HG03354 (cell line): ENCODE data around the gene PRKAR2B.

ENCODE experiments used
- ATAC-seq: cut with Tn5 transposase; IDR thresholded peaks from one replicate; pipeline ENCODE4 v1.9.1; 2021; ENCODE audit warnings: mild to moderate bottlenecking; ENCODE audit not compliant: unreplicated experiment, poor library complexity, severe bottlenecking

The PRKAR2B gene

GRCh38 chr7:107207459-107207858 lies 163.0 kb downstream of the PRKAR2B start:
- no peak for ATAC-seq

- no peak for ATAC-seq
Measured at GRCh38 chr7:107208024-107208521, 163.6 kb downstream of the PRKAR2B start.

DNA sequence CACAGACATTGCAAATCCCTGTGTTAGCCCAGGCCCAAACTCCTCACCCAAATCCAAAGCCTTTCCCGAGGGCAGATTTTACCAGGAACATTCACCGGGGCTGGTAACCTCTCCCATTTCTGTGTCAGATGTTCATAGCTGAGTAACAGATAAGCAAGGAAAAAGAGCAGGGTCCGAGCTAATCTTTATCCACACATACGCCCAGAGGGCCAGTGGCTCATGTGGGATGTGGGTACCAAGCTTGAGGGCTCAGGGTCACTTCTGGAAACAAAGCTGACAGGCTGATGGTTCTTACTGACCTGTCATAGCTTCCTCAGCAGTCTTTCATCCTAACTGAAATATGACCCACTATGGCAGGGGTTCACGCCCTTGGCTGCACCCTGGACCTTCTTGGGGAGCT lies 164.1 kb downstream of the PRKAR2B start:
- no peak for ATAC-seq

DNA sequence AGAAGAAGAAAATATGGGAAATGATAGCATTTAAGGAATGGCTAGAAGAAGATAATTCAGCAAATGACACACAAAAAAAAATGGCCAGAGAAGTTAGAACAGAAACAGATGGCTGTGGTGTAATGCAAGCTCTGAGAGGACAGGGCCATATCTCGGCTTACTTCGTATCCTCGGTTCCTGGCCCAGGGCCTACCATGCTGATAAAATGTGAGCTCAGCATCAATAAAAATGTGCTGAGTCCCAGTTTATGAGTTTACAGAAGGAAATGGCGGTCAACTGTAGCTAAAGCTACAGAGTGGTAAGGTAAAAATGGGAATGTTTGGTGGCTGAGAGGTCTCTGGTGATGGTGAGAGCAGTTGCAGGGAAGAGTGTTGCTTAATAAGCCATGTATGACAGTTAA lies 165.1 kb downstream of the PRKAR2B start:
- ATAC-seq, result no peak

- ATAC-seq, result no peak
Measured at GRCh38 chr7:107210400-107210799, 165.9 kb downstream of the PRKAR2B start.
